Endodermal cell (in vitro differentiated cells): ENCODE results near the gene TMEM154. TPM values are rescaled to one million over a fixed set of nuclear protein-coding genes. Genes with fewer than 3 reads are reported as not detected.

ENCODE experiments used
- DNase-seq: peaks from one replicate; pipeline ENCODE4 v3.0.0-alpha.2; 2017
- H3K27ac ChIP-seq: 2 replicates; pipeline ENCODE4 v1.5.1; 2013; ENCODE audit warnings: mild to moderate bottlenecking, low read depth, low read length, moderate library complexity
- H3K27me3 ChIP-seq: 2 replicates; pipeline ENCODE4 v1.6.1; 2013; ENCODE audit warnings: mild to moderate bottlenecking, low read length, moderate library complexity; ENCODE audit not compliant: insufficient read depth, control insufficient read depth, poor library complexity, severe bottlenecking
- H3K36me3 ChIP-seq: 2 replicates; pipeline ENCODE4 v1.7.0; 2013; ENCODE audit warnings: mild to moderate bottlenecking, low read length, moderate library complexity; ENCODE audit not compliant: control insufficient read depth, insufficient read depth
- H3K4me1 ChIP-seq: one replicate; pipeline ENCODE4 v1.7.0; 2013; ENCODE audit warnings: low read length; ENCODE audit not compliant: control insufficient read depth, insufficient read depth
- H3K4me3 ChIP-seq: 2 replicates; pipeline ENCODE4 v1.5.1; 2013; ENCODE audit warnings: mild to moderate bottlenecking, low read length, moderate library complexity
- H3K9ac ChIP-seq: 2 replicates; pipeline ENCODE4 v1.6.1; 2013; ENCODE audit warnings: mild to moderate bottlenecking, low read length, moderate library complexity; ENCODE audit not compliant: poor library complexity, severe bottlenecking; ENCODE audit errors: extremely low read depth
- H3K9me3 ChIP-seq: 2 replicates; pipeline ENCODE4 v1.6.1; 2013; ENCODE audit warnings: mild to moderate bottlenecking, low read length, moderate library complexity; ENCODE audit not compliant: control insufficient read depth
- H3K27ac Mint-ChIP-seq: 2 replicates; pipeline ENCODE4 v1.8.0; 2020; ENCODE audit warnings: mixed read lengths
- H3K27me3 Mint-ChIP-seq: 2 replicates; pipeline ENCODE4 v1.8.0; 2021; ENCODE audit warnings: mild to moderate bottlenecking, mixed read lengths; ENCODE audit not compliant: insufficient read depth
- H3K36me3 Mint-ChIP-seq: 2 replicates; pipeline ENCODE4 v1.8.0; 2020; ENCODE audit warnings: low read depth, mixed read lengths
- H3K4me1 Mint-ChIP-seq: 2 replicates; pipeline ENCODE4 v1.8.0; 2020; ENCODE audit warnings: mixed read lengths
- H3K4me3 Mint-ChIP-seq: 2 replicates; pipeline ENCODE4 v1.8.0; 2020; ENCODE audit warnings: mild to moderate bottlenecking, moderate library complexity, mixed read lengths
- H3K9me3 Mint-ChIP-seq: 2 replicates; pipeline ENCODE4 v1.8.0; 2020; ENCODE audit warnings: mild to moderate bottlenecking, mixed read lengths
- CTCF ChIP-seq: fragments of 200-600 bp; sonication (generic); conservative IDR thresholded peaks from 2 replicates; pipeline ENCODE4 v1.5.0; 2021; ENCODE audit warnings: antibody characterized with exemption, mild to moderate bottlenecking
- WGBS, 2 experiments: methylation state at CpG; one replicate each; pipeline versions ENCODE4 v1.1.5 to v1.1.7; 2013; ENCODE audit warnings: missing lambda C conversion rate in 2 of 2, mixed read lengths in 1 of 2; ENCODE audit not compliant: insufficient coverage in 1 of 2, insufficient read length in 1 of 2; 5-methylcytosine and 5-hydroxymethylcytosine counted together
- total RNA-seq, 2 donors: library from RNA; stranded (reverse); fragmentation: NEBNext Ultra II Directional in 1 of 2; extraction: Animal tissue kit (Norgen Biotek cat#: 25700) in 1 of 2; gene quantifications; 2 replicates in 1 of 2; 3 replicates in 1 of 2; pipeline ENCODE4 v1.2.1, GENCODE V29; 2021

The TMEM154 gene
- total RNA-seq, 2 donors from 2014 or later: 0.81 to 1.6 TPM

GRCh38 chr4:152652102-152652501 lies 27.7 kb downstream of the TMEM154 start:
- H3K4me1 Mint-ChIP-seq: peaks cover 8% of the 10 kb centered on the region
- H3K4me3 Mint-ChIP-seq: no peak overlapping the region
- no peak overlapping the region for H3K27ac Mint-ChIP-seq
- peaks cover 16% of the 10 kb centered on the region for H3K9me3 Mint-ChIP-seq
- H3K4me3 ChIP-seq: no peak overlapping the region
- H3K36me3 Mint-ChIP-seq: peaks cover 2% of the 10 kb centered on the region
- no peaks in the 10 kb centered on the region for H3K36me3 ChIP-seq
- no CpG with 5 or more reads among the region's 1 CpG for WGBS, 2 experiments
- peaks cover 11% of the 10 kb centered on the region for H3K9me3 ChIP-seq
- TF ChIP-seq CTCF: no peak
- no peaks in the 10 kb centered on the region for H3K27me3 Mint-ChIP-seq
- no peaks in the 10 kb centered on the region for H3K4me1 ChIP-seq
- H3K9ac ChIP-seq: no peak overlapping the region
- DNase-seq: no peak
- H3K27me3 ChIP-seq: no peaks in the 10 kb centered on the region
- H3K27ac ChIP-seq: no peak overlapping the region

GRCh38 chr4:152651473-152652060 lies 28.2 kb downstream of the TMEM154 start:
- Histone ChIP-seq H3K9ac (no peak overlapping the region), H3K36me3 (no peaks in the 10 kb centered on the region), H3K4me1 (no peaks in the 10 kb centered on the region), H3K9me3 (peaks cover 5% of the 10 kb centered on the region), H3K27ac (no peak overlapping the region), H3K27me3 (no peaks in the 10 kb centered on the region), H3K4me3 (no peak overlapping the region)
- peaks cover 11% of the 10 kb centered on the region for H3K4me1 Mint-ChIP-seq
- no peaks in the 10 kb centered on the region for H3K36me3 Mint-ChIP-seq
- H3K4me3 Mint-ChIP-seq: no peak overlapping the region
- H3K27ac Mint-ChIP-seq: no peak overlapping the region
- H3K9me3 Mint-ChIP-seq: peaks cover 11% of the 10 kb centered on the region
- no peaks in the 10 kb centered on the region for H3K27me3 Mint-ChIP-seq
- DNase-seq: no peak
- TF ChIP-seq CTCF: no peak

GRCh38 chr4:152646221-152646620 lies 33.6 kb downstream of the TMEM154 start:
- peaks cover 26% of the 10 kb centered on the region for H3K4me1 Mint-ChIP-seq
- no peaks in the 10 kb centered on the region for H3K36me3 Mint-ChIP-seq
- no peaks in the 10 kb centered on the region for H3K27me3 ChIP-seq
- H3K27ac ChIP-seq: peak overlapping the region; percentile 33
- H3K4me3 ChIP-seq: no peak overlapping the region
- no peaks in the 10 kb centered on the region for H3K9me3 ChIP-seq
- no peak overlapping the region for H3K9ac ChIP-seq
- WGBS, 2 experiments: 79 to 87% methylated on average over 3 of the region's 3 CpGs
- H3K4me1 ChIP-seq: no peaks in the 10 kb centered on the region
- TF ChIP-seq CTCF: no peak
- H3K27me3 Mint-ChIP-seq: no peaks in the 10 kb centered on the region
- no peak overlapping the region for H3K4me3 Mint-ChIP-seq
- DNase-seq: no peak
- no peak overlapping the region for H3K27ac Mint-ChIP-seq
- H3K9me3 Mint-ChIP-seq: no peaks in the 10 kb centered on the region
- H3K36me3 ChIP-seq: no peaks in the 10 kb centered on the region
